K562 (cell line): ENCODE data around the gene MIER2.

ENCODE experiments used
- ATF2 ChIP-seq: sonication (generic); formaldehyde crosslinking; IDR thresholded peaks from 2 replicates; pipeline ENCODE4 v1.8.1; 2022; ENCODE audit warnings: missing genetic modification reagents
- PHF8 ChIP-seq: fragments of 200-600 bp; sonication (generic); IDR thresholded peaks from 2 replicates; pipeline ENCODE4 v1.6.1; 2012; ENCODE audit warnings: mixed run types, mild to moderate bottlenecking, inconsistent platforms, low read length, moderate library complexity, borderline replicate concordance
- ZNF253 ChIP-seq: fragments of 250-450 bp; sonication (Bioruptor Pico); conservative IDR thresholded peaks from 2 replicates; pipeline ENCODE4 v1.6.1; 2021; ENCODE audit warnings: mild to moderate bottlenecking

GRCh38 chr19:311813-312261 is 32.8 kb downstream of the MIER2 start:
- no peak for TF ChIP-seq ATF2 (CRISPR knock-in tag)
- TF ChIP-seq ZNF253 (CRISPR knock-in tag) = no peak
- TF ChIP-seq PHF8 = no peak
